DOHH2 (cell line): Measurements from ENCODE around the gene GDI1.

ENCODE experiments used
- H3F3A ChIP-seq: fragments of 200-600 bp; sonication (generic), shearing (Covaris generic); 2 replicates; pipeline ENCODE4 v1.6.0; 2016; ENCODE audit warnings: antibody characterized with exemption, mild to moderate bottlenecking; ENCODE audit not compliant: control insufficient read depth, insufficient read depth
- H3K27ac ChIP-seq: fragments of 200-600 bp; sonication (generic); 2 replicates; pipeline ENCODE4 v1.5.1; 2014; ENCODE audit warnings: low read depth, mild to moderate bottlenecking, low read length, moderate library complexity
- H3K27me3 ChIP-seq: fragments of 200-600 bp; sonication (generic); 2 replicates; pipeline ENCODE4 v1.6.1; 2014; ENCODE audit warnings: mild to moderate bottlenecking, low read length, mixed read lengths; ENCODE audit not compliant: control insufficient read depth
- H3K36me3 ChIP-seq: fragments of 200-600 bp; sonication (generic); 2 replicates; pipeline ENCODE4 v1.6.1; 2014; ENCODE audit warnings: mild to moderate bottlenecking, low read length, moderate library complexity, mixed read lengths; ENCODE audit not compliant: control insufficient read depth
- H3K4me1 ChIP-seq: fragments of 200-600 bp; sonication (generic); 2 replicates; pipeline ENCODE4 v1.6.1; 2014; ENCODE audit warnings: mild to moderate bottlenecking, low read length, mixed read lengths; ENCODE audit not compliant: control insufficient read depth
- H3K4me2 ChIP-seq: fragments of 200-600 bp; sonication (generic); 2 replicates; pipeline ENCODE4 v1.6.0; 2014; ENCODE audit warnings: mild to moderate bottlenecking, low read length, moderate library complexity
- H3K4me3 ChIP-seq: fragments of 200-600 bp; sonication (generic); 2 replicates; pipeline ENCODE4 v1.5.1; 2014; ENCODE audit warnings: mild to moderate bottlenecking, low read length, mixed read lengths
- H3K79me2 ChIP-seq: fragments of 200-600 bp; sonication (generic); 2 replicates; pipeline ENCODE4 v1.6.1; 2014; ENCODE audit warnings: mild to moderate bottlenecking, low read length, mixed read lengths; ENCODE audit not compliant: control insufficient read depth
- H3K9me2 ChIP-seq: fragments of 200-600 bp; sonication (generic); replicated peaks from 2 replicates; pipeline ENCODE4 v1.6.1; 2014; ENCODE audit warnings: mild to moderate bottlenecking, low read length, mixed read lengths; ENCODE audit not compliant: control insufficient read depth
- H3K9me3 ChIP-seq: fragments of 200-600 bp; sonication (generic); 2 replicates; pipeline ENCODE4 v1.6.1; 2014; ENCODE audit warnings: antibody characterized with exemption, low read length, mixed read lengths; ENCODE audit not compliant: control insufficient read depth, insufficient read depth
- H4K20me1 ChIP-seq: fragments of 200-600 bp; sonication (generic); 2 replicates; pipeline ENCODE4 v1.6.0; 2014; ENCODE audit warnings: low read depth, mild to moderate bottlenecking, antibody characterized with exemption, low read length, moderate library complexity; ENCODE audit not compliant: control insufficient read depth, insufficient read depth
- EZH2phosphoT487 ChIP-seq: fragments of 200-600 bp; sonication (generic); IDR thresholded peaks from 2 replicates; pipeline ENCODE4 v1.6.1; 2017; ENCODE audit warnings: borderline replicate concordance, mild to moderate bottlenecking, antibody characterized with exemption, low read length, moderate library complexity, mixed read lengths
- TF ChIP-seq, protein P1 (sequence below): fragments of 200-600 bp; sonication (generic); IDR thresholded peaks from one replicate; pipeline ENCODE4 v1.5.1; 2014; ENCODE audit warnings: antibody characterized with exemption, mild to moderate bottlenecking, low read depth, low read length; ENCODE audit not compliant: poor library complexity, severe bottlenecking

Gene GDI1

DNA sequence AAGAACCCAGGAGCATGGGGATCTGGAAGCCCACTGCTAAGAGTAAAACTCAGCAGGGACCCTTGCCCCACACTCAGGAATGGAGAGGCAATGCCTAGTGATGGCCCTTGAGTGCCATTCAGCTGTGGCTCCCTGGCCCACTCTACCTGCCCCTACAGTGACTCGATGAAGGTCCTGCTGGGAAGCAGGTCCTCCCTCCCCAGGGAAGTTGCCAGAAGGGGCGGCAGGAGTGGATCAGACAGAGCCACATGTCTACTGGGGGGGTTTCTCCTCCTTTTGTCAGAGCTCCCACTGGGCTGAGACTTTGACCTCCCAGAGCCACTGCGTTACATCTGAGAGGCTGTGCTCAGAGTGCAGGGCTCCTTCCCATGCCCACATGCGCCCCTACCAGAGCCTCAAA is 52.2 kb downstream of the GDI1 start:
- TF ChIP-seq EZH2phosphoT487, result no peak
- TF ChIP-seq, protein P1, sequence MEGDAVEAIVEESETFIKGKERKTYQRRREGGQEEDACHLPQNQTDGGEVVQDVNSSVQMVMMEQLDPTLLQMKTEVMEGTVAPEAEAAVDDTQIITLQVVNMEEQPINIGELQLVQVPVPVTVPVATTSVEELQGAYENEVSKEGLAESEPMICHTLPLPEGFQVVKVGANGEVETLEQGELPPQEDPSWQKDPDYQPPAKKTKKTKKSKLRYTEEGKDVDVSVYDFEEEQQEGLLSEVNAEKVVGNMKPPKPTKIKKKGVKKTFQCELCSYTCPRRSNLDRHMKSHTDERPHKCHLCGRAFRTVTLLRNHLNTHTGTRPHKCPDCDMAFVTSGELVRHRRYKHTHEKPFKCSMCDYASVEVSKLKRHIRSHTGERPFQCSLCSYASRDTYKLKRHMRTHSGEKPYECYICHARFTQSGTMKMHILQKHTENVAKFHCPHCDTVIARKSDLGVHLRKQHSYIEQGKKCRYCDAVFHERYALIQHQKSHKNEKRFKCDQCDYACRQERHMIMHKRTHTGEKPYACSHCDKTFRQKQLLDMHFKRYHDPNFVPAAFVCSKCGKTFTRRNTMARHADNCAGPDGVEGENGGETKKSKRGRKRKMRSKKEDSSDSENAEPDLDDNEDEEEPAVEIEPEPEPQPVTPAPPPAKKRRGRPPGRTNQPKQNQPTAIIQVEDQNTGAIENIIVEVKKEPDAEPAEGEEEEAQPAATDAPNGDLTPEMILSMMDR, result no peak
- H3K27ac ChIP-seq, result no peak overlapping the region
- no peaks in the 10 kb centered on the region for H3K27me3 ChIP-seq
- H3K36me3 ChIP-seq, result peaks cover 26% of the 10 kb centered on the region
- H3K9me2 ChIP-seq, result no peaks in the 10 kb centered on the region
- peaks cover 54% of the 10 kb centered on the region for H3K79me2 ChIP-seq
- H3K4me2 ChIP-seq, result peak overlapping the region; percentile 90
- no peaks in the 10 kb centered on the region for H3K9me3 ChIP-seq
- H4K20me1 ChIP-seq, result no peaks in the 10 kb centered on the region
- peaks cover 38% of the 10 kb centered on the region for H3K4me1 ChIP-seq
- H3F3A ChIP-seq, result no peaks in the 10 kb centered on the region
- H3K4me3 ChIP-seq, result peak overlapping the region; percentile 92

DNA sequence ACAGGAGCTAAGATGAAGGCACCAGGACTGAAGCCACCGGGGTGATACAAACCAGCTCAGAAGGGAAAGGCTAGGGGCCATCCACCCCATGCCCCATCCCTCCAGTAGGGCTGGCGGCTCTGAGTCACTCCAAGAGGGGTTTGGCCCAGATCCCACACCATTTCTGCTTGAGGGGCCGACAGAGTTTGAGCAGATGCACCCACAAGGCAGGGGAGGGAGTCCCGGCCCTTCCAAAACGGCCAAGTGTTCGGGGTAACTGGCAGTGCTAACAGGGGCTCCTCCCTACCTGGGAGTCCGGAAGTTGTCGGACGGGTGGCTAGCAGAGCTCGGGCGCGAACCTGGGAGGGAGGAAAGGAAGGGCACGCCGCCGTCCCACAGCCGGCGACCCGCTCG is 53.1 kb downstream of the GDI1 start:
- no peaks in the 10 kb centered on the region for H4K20me1 ChIP-seq
- H3K9me2 ChIP-seq, result no peaks in the 10 kb centered on the region
- H3K4me3 ChIP-seq, result peak overlapping the region; percentile 92
- no peak for TF ChIP-seq EZH2phosphoT487
- TF ChIP-seq, protein P1, result no peak
- peaks cover 17% of the 10 kb centered on the region for H3K36me3 ChIP-seq
- peak overlapping the region; percentile 90 for H3K4me2 ChIP-seq
- H3F3A ChIP-seq, result no peaks in the 10 kb centered on the region
- H3K9me3 ChIP-seq, result no peaks in the 10 kb centered on the region
- H3K4me1 ChIP-seq, result peaks cover 37% of the 10 kb centered on the region
- H3K27me3 ChIP-seq, result no peaks in the 10 kb centered on the region
- H3K27ac ChIP-seq, result peak overlapping the region; percentile 56
- peaks cover 46% of the 10 kb centered on the region for H3K79me2 ChIP-seq

DNA sequence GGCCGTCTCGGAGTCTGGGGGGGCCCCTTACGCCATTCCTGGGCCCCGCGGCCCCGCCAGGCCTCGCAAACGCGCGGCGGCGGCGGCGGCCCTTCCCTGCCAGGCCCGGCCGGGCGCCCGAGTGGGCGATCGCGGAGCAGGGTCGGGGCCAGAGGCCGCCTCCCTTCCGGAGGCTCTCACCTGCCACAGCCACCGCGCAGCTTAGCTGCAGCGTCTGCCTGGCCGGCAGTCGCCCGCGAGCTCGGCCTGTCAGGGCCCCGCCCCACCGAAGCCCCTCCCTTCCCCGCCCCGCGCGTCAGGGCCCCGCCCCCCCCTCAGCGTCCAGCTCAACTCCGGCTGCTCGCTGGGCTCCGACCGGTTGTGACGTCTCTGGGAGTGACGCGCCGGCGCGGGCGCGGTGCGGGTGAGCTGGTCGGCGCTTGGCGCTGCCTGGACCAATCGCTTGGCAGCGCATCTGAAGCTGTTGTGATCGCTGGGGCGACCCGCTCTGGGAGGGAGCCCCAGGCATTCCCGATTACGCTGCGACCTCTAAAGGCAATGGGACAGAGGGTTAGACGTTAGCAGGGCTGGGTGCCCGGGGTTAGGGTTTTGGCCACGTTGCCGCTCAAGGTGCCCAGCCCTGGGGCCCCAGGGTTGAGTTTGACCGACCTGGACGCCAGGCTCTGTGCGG is 53.6 kb downstream of the GDI1 start, which contains the start of gene SLC10A3:
Gene SLC10A3, minus strand, starts transcription at position 216 of the 670 bp plus-strand sequence. CDS start 1,689 bp downstream, outside the sequence.
- Histone ChIP-seq H3K4me1 (peaks cover 37% of the 10 kb centered on the region), H3K9me2 (no peaks in the 10 kb centered on the region), H3K79me2 (peaks cover 41% of the 10 kb centered on the region), H3K27ac (peak within 1 kb of the TSS; percentile 67), H4K20me1 (no peaks in the 10 kb centered on the region), H3K4me2 (peak within 1 kb of the TSS; percentile 90), H3K4me3 (peak within 1 kb of the TSS; percentile 92), H3K9me3 (no peaks in the 10 kb centered on the region), H3K36me3 (peaks cover 12% of the 10 kb centered on the region), H3K27me3 (no peaks in the 10 kb centered on the region), H3F3A (no peaks in the 10 kb centered on the region)
- TF ChIP-seq, protein P1, result no peak
- no peak for TF ChIP-seq EZH2phosphoT487
